ENCODE results near the gene AMELY. TPM values are rescaled to one million over a fixed set of nuclear protein-coding genes. Genes with fewer than 3 reads are reported as not detected.

AMELY gene
- total RNA-seq, 1 experiment from 2014 or later, result not detected

GRCh38 chrY:6894496-6894895 lies 17.1 kb downstream of the AMELY start:
- Histone ChIP-seq H3K9me2 (ENCODE audit: insufficient read depth) (no peaks in the 10 kb centered on the region), H3K9me3 (ENCODE audit: control insufficient read depth in 1 of 2, insufficient read depth in 1 of 2, low read depth in 1 of 2, low read length in 2 of 2) (no peaks in the 10 kb centered on the region), H3K4me3 (replicated peaks in 1 of 2; ENCODE audit: low read depth in 1 of 2, low read length in 2 of 2) (no peak overlapping the region), H3K27me3 (ENCODE audit: insufficient read depth, low read length) (no peaks in the 10 kb centered on the region), H2AFZ (ENCODE audit: low read depth, low read length, poor library complexity, severe bottlenecking) (no peak overlapping the region), H3K36me3 (ENCODE audit: control insufficient read depth in 1 of 2, insufficient read depth in 2 of 2, low read length in 2 of 2) (no peaks in the 10 kb centered on the region), H3K4me2 (ENCODE audit: low read length) (no peak overlapping the region), H3K79me2 (ENCODE audit: insufficient read depth, low read length) (no peaks in the 10 kb centered on the region), H3K4me1 (ENCODE audit: control insufficient read depth in 1 of 2, insufficient read depth in 2 of 2, low read length in 2 of 2) (no peaks in the 10 kb centered on the region), H3K9ac (ENCODE audit: low read length) (no peak overlapping the region), H3K27ac (ENCODE audit: low read depth, low read length) (no peak overlapping the region), H4K20me1 (ENCODE audit: insufficient read depth) (no peaks in the 10 kb centered on the region)
- intact Hi-C loops (cut with micrococcal nuclease), result no loop called here
- TF ChIP-seq ZBTB33 (IDR thresholded peaks at IDR 0.05; ENCODE audit: extremely low read depth, insufficient replicate concordance, low read length), result no peak
- TF ChIP-seq EGR1 (IDR thresholded peaks at IDR 0.05; ENCODE audit: low read depth), result no peak
- no peak for TF ChIP-seq CEBPB (IDR thresholded peaks at IDR 0.05; ENCODE audit: low read depth)
- no peak for TF ChIP-seq EZH2 (IDR thresholded peaks at IDR 0.05)
- no peak for TF ChIP-seq MAX (IDR thresholded peaks at IDR 0.05)
- no peak for TF ChIP-seq REST (IDR thresholded peaks at IDR 0.05; ENCODE audit: low read depth)
- no peak for TF ChIP-seq YY1 (IDR thresholded peaks at IDR 0.05; ENCODE audit: extremely low read depth, insufficient replicate concordance, low read depth, low read length)
- TF ChIP-seq ZNF274 (IDR thresholded peaks at IDR 0.05; ENCODE audit: low read depth, low read length), result no peak
- no peak for TF ChIP-seq CTCF (IDR thresholded peaks at IDR 0.05 in 2 of 3, conservative IDR thresholded peaks at IDR 0.05 in 1 of 3; ENCODE audit: borderline replicate concordance in 1 of 3, insufficient read depth in 1 of 3, low read depth in 2 of 3, low read length in 2 of 3)
- TF ChIP-seq POLR2A (IDR thresholded peaks at IDR 0.05; ENCODE audit: borderline replicate concordance, extremely low read depth, insufficient read depth, insufficient read length), result no peak
- TF ChIP-seq ZFX (IDR thresholded peaks at IDR 0.05), result no peak
- no peak for TF ChIP-seq JUND (IDR thresholded peaks at IDR 0.05)
- no peak for TF ChIP-seq RAD21 (IDR thresholded peaks at IDR 0.05; ENCODE audit: low read depth)
- TF ChIP-seq TCF7L2 (IDR thresholded peaks at IDR 0.05; ENCODE audit: borderline replicate concordance, extremely low read depth, insufficient read depth, insufficient read length), result no peak
- RAD21 ChIA-PET (ENCODE audit: low non-redundant PET in 1 of 2, low total read pairs in 2 of 2, uncharacterized antibody in 2 of 2, unreplicated experiment in 2 of 2), result no interaction called here
- ATAC-seq (no peak), DNase-seq (ENCODE audit: low read depth, low spot score) (no peak)
- POLR2A ChIA-PET, result no interaction called here
- no TSS peak for BruUV-seq (replicated peaks)
- CTCF ChIA-PET, result no interaction called here
